Measurements from ENCODE around the gene FEZ2. TPM values are rescaled to one million over a fixed set of nuclear protein-coding genes. Genes with fewer than 3 reads are reported as not detected.

The FEZ2 gene
- total and polyA plus RNA-seq, 2 donors (not counting 3 experiments of a cell fraction or from before 2014, with no cell fraction given): 41.2 to 72.4 TPM

- Histone ChIP-seq H3K9me3 (replicated peaks; ENCODE audit: control insufficient read depth, insufficient read depth, low read length) (no peaks in the 10 kb centered on the region), H3K9me1 (replicated peaks; ENCODE audit: control insufficient read depth, extremely low read depth, insufficient read depth, low read length) (no peaks in the 10 kb centered on the region), H3K4me3 (replicated peaks in 1 of 3; ENCODE audit: insufficient read depth in 1 of 3, low read depth in 1 of 3, low read length in 3 of 3) (no peak overlapping the region), H3K27me3 (ENCODE audit: control insufficient read depth in 2 of 2, insufficient read depth in 2 of 2, low read length in 2 of 2) (no peaks in the 10 kb centered on the region), H3K27ac (ENCODE audit: insufficient read depth, low read depth, low read length) (no peak overlapping the region), H3K9ac (replicated peaks; ENCODE audit: extremely low read depth, insufficient read depth, low read length) (no peak overlapping the region), H3K4me2 (ENCODE audit: insufficient read depth, low read length) (no peak overlapping the region), H4K20me1 (replicated peaks; ENCODE audit: control insufficient read depth, extremely low read depth, insufficient read depth, low read length) (no peaks in the 10 kb centered on the region), H3K79me2 (ENCODE audit: control insufficient read depth, insufficient read depth, low read length) (peaks cover 24% of the 10 kb centered on the region), H3K36me3 (ENCODE audit: control insufficient read depth in 2 of 2, extremely low read depth in 1 of 2, insufficient read depth in 2 of 2, low read length in 2 of 2) (peaks cover 37 to 46% of the 10 kb centered on the region in 2 experiments), H2AFZ (ENCODE audit: low read depth, low read length) (no peak overlapping the region), H3K4me1 (ENCODE audit: control insufficient read depth, extremely low read depth, insufficient read depth, low read length) (no peaks in the 10 kb centered on the region)
- intact Hi-C loops (cut with micrococcal nuclease): no loop called here
- TF ChIP-seq, protein P1, sequence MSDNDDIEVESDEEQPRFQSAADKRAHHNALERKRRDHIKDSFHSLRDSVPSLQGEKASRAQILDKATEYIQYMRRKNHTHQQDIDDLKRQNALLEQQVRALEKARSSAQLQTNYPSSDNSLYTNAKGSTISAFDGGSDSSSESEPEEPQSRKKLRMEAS (IDR thresholded peaks at IDR 0.05; ENCODE audit: insufficient read depth, insufficient read length): no peak
- TF ChIP-seq MYC (IDR thresholded peaks at IDR 0.05; ENCODE audit: low read depth, low read length) (no peak), FOS (IDR thresholded peaks at IDR 0.05; ENCODE audit: borderline replicate concordance, insufficient read depth, low read length) (no peak), POLR2AphosphoS5 (IDR thresholded peaks at IDR 0.05; ENCODE audit: insufficient read depth, low read depth, low read length) (no peak), CTCF (IDR thresholded peaks at IDR 0.05; ENCODE audit: extremely low read depth in 1 of 2, insufficient read depth in 1 of 2, low read depth in 1 of 2, low read length in 2 of 2) (no peak), JUN (IDR thresholded peaks at IDR 0.05; ENCODE audit: borderline replicate concordance, insufficient read depth, insufficient read length, low read depth) (no peak), POLR2A (IDR thresholded peaks at IDR 0.05; ENCODE audit: low read depth, low read length) (no peak)
- FAIRE-seq (no peak), DNase-seq (ENCODE audit: low read depth, low spot score) (no peak)
- POLR2A ChIA-PET: no interaction called here
- BruUV-seq (replicated peaks): no TSS peak
- CTCF ChIA-PET: interaction anchor here (1.1 to 2.3 kb wide), 4 partner anchors 10 to 178 kb away, joined by 3 to 8 read pairs (median 5); no protein-coding TSS in a partner anchor
- dilution Hi-C loops (cut with MboI; ENCODE audit: extremely low pct_ligation_motif_present, low sequenced_read_pairs): no loop called here
These were observed 67.6 kb downstream of the FEZ2 start for GRCh38 chr2:36530178-36530982.
